ENCODE data around the gene PCBP1. TPM values are rescaled to one million over a fixed set of nuclear protein-coding genes. Genes with fewer than 3 reads are reported as not detected.

The PCBP1 gene
- total and polyA plus RNA-seq, 9 of the 15 experiments (the other 6 are each of a cell fraction or from before 2014, with no cell fraction given) = 19.2 to 407 (median 78.1) TPM

DNA sequence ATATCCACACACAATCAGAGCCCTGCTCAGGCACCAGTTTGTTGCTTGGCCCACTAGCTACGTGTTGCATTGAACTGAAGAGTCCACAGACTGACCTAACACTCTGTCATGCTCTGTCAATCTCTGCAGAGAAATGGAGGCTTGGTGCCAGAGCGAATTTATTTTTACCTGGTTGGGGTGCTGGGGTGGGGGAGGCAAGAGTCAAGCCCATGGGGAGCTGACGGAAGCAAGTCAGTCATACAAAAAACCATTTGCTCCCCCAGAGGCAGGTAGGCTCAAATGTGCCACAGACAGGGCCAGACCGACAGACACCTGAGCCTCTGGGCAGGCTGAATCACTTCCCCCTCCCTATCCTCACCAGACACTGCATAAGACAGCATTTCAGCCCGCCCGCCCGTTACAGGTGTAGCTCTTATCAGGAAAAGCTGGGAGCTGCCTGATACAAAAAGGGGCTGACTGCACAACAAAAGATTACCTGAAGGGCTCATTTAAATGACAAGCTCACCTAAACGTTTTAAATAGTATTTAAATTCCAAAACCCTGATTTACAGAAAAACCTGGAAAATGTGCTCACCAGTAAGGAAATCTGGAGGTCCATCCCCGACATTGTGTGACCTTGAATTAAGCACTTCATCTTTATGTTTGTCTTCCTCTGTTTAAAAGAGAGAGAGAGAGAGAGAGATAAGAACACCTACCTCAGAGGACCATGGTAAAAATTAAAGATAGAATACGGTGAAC lies 2.1 kb upstream of the PCBP1 start (continued):
- TF ChIP-seq TFE3 (CRISPR knock-in tag; IDR thresholded peaks at IDR 0.05) = no peak
- no peak for TF ChIP-seq ZC3H11A (IDR thresholded peaks at IDR 0.05; ENCODE audit: low read depth, low read length)
- no peak for TF ChIP-seq ZNF282 (CRISPR knock-in tag; IDR thresholded peaks at IDR 0.05)
- 0 out of 2 replicates have a peak, but pooled peaks have one; percentile 14 for TF ChIP-seq NFXL1 (CRISPR knock-in tag; IDR thresholded peaks at IDR 0.05)
- no peak for TF ChIP-seq ZBTB7A (IDR thresholded peaks at IDR 0.05; ENCODE audit: borderline replicate concordance, control insufficient read depth, low read depth, low read length)
- no peak for TF ChIP-seq SRF (CRISPR knock-in tag; IDR thresholded peaks at IDR 0.05)
- TF ChIP-seq GTF2A2 (tag; IDR thresholded peaks at IDR 0.05) = no peak
- TF ChIP-seq ZNF133 (CRISPR knock-in tag; IDR thresholded peaks at IDR 0.05) = no peak
- TF ChIP-seq LEF1 (IDR thresholded peaks at IDR 0.05) = no peak
- TF ChIP-seq TCF3 (CRISPR knock-in tag; IDR thresholded peaks at IDR 0.05) = peak; percentile 79
- TF ChIP-seq HCFC1 (IDR thresholded peaks at IDR 0.05; ENCODE audit: low read depth, low read length) = no peak
- TF ChIP-seq, protein P1, sequence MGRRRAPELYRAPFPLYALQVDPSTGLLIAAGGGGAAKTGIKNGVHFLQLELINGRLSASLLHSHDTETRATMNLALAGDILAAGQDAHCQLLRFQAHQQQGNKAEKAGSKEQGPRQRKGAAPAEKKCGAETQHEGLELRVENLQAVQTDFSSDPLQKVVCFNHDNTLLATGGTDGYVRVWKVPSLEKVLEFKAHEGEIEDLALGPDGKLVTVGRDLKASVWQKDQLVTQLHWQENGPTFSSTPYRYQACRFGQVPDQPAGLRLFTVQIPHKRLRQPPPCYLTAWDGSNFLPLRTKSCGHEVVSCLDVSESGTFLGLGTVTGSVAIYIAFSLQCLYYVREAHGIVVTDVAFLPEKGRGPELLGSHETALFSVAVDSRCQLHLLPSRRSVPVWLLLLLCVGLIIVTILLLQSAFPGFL (CRISPR knock-in tag; IDR thresholded peaks at IDR 0.05) = no peak
- no peak for TF ChIP-seq RB1 (IDR thresholded peaks at IDR 0.05; ENCODE audit: low read depth)
- no peak for TF ChIP-seq ZNF75A (CRISPR knock-in tag; IDR thresholded peaks at IDR 0.05)
- no peak for TF ChIP-seq ZNF263 (CRISPR knock-in tag; IDR thresholded peaks at IDR 0.05; ENCODE audit: borderline replicate concordance)
- no peak for TF ChIP-seq RREB1 (CRISPR knock-in tag; IDR thresholded peaks at IDR 0.05)
- TF ChIP-seq JUN (IDR thresholded peaks at IDR 0.05; ENCODE audit: borderline replicate concordance, low read depth, low read length) = no peak
- TF ChIP-seq JUN (CRISPR knock-in tag; IDR thresholded peaks at IDR 0.05; ENCODE audit: borderline replicate concordance) = no peak
- 0 out of 2 replicates have a peak, but pooled peaks have one; percentile 19 for TF ChIP-seq ZKSCAN3 (CRISPR knock-in tag; IDR thresholded peaks at IDR 0.05)
- no peak for TF ChIP-seq NBN (IDR thresholded peaks at IDR 0.05; ENCODE audit: low read depth)

Data from K562 (cell line).